Panc1 (cell line): ENCODE measurements around the gene IL17RB. TPM values are rescaled to one million over a fixed set of nuclear protein-coding genes. Genes with fewer than 3 reads are reported as not detected.

Experiments used
- ATAC-seq: fragments of 200-7000 bp; cut with Tn5 transposase; 2 replicates; pipeline ENCODE4 v1.9.1; 2020; ENCODE audit warnings: mild to moderate bottlenecking, moderate library complexity
- BruUV-seq: library from RNA; stranded (reverse); fragments of 400-500 nt; replicated peaks from 2 replicates; lab custom pipeline; 2021; lab: Mats Ljungman, UMichigan
- CTCF ChIA-PET: fragments of 300-600 bp; sonication (Branson Sonifier 250); formaldehyde crosslinking; loops from one replicate; lab custom pipeline; 2022; ENCODE audit warnings: antibody characterized with exemption; lab: Charles Lee
- POLR2A ChIA-PET: fragments of 300-600 bp; sonication (Branson Sonifier 250); formaldehyde crosslinking; loops from one replicate; lab custom pipeline; 2022; ENCODE audit warnings: antibody characterized with exemption; lab: Charles Lee
- DNase-seq: peaks from one replicate; pipeline ENCODE4 v3.0.0-alpha.2; 2010; ENCODE audit warnings: low read depth, low spot score
- H3K27ac ChIP-seq: 2 replicates; pipeline ENCODE4 v1.5.1; 2011; ENCODE audit warnings: mild to moderate bottlenecking, low read length, inconsistent platforms
- H3K27me3 ChIP-seq: fragments of 200-500 bp; sonication (Bioruptor generic); 2 replicates; pipeline ENCODE4 v1.6.0; 2014; ENCODE audit warnings: low read length, inconsistent platforms; ENCODE audit not compliant: control insufficient read depth, insufficient read depth
- H3K36me3 ChIP-seq: fragments of 200-500 bp; sonication (Bioruptor generic); 2 replicates; pipeline ENCODE4 v1.5.1; 2014; ENCODE audit warnings: inconsistent platforms, mild to moderate bottlenecking, low read length, moderate library complexity; ENCODE audit not compliant: control insufficient read depth, insufficient read depth
- H3K4me1 ChIP-seq: 2 replicates; pipeline ENCODE4 v1.5.1; 2011; ENCODE audit warnings: inconsistent platforms, mild to moderate bottlenecking, low read length, moderate library complexity; ENCODE audit not compliant: control insufficient read depth, insufficient read depth
- H3K4me3 ChIP-seq, 2 experiments: 2 replicates each; pipeline ENCODE4 v1.5.1; 2011 to 2012; ENCODE audit warnings: low read depth in 2 of 2, low read length in 2 of 2, mild to moderate bottlenecking in 2 of 2, inconsistent platforms in 1 of 2, moderate library complexity in 1 of 2
- H3K9me3 ChIP-seq: fragments of 200-500 bp; sonication (Bioruptor generic); 2 replicates; pipeline ENCODE4 v1.5.1; 2014; ENCODE audit warnings: low read depth, mild to moderate bottlenecking, inconsistent platforms, low read length, moderate library complexity; ENCODE audit not compliant: control insufficient read depth, insufficient read depth
- CTCF ChIP-seq: fragments of 450-650 bp; IDR thresholded peaks from 2 replicates; pipeline ENCODE4 v1.5.1; 2017; ENCODE audit warnings: mild to moderate bottlenecking
- POLR2AphosphoS5 ChIP-seq: IDR thresholded peaks from 2 replicates; pipeline ENCODE4 v1.6.1; 2012; ENCODE audit warnings: mild to moderate bottlenecking, low read depth, low read length, moderate library complexity
- REST ChIP-seq, 2 experiments: IDR thresholded peaks; 2 replicates each; pipeline ENCODE4 v1.6.1; 2011 to 2012; ENCODE audit warnings: low read depth in 2 of 2, control low read depth in 1 of 2, low read length in 1 of 2, mild to moderate bottlenecking in 1 of 2, moderate library complexity in 1 of 2; ENCODE audit not compliant: insufficient read depth in 1 of 2
- SIN3A ChIP-seq: IDR thresholded peaks from 2 replicates; pipeline ENCODE4 v1.6.1; 2012; ENCODE audit warnings: low read depth, mild to moderate bottlenecking, low read length, moderate library complexity, borderline replicate concordance; ENCODE audit not compliant: insufficient read depth
- TCF7L2 ChIP-seq: IDR thresholded peaks from 2 replicates; pipeline ENCODE4 v1.6.1; 2011; ENCODE audit warnings: mild to moderate bottlenecking, low read depth, low read length, inconsistent platforms
- in situ Hi-C: cut with HindIII; loops from 2 replicates; pipeline ENCODE4 v1.10.0; 2016; ENCODE audit warnings: low sequenced_read_pairs, low pct_unique_long_range_greater_than_20kb
- intact Hi-C: fragments of 100-400 bp; cut with micrococcal nuclease; formaldehyde crosslinking; loops from one replicate; pipeline ENCODE4 v1.10.0; 2022; ENCODE audit not compliant: unreplicated experiment
- total RNA-seq: library from RNA; stranded (reverse); gene quantifications from one replicate; pipeline ENCODE4 v1.2.1, GENCODE V29; 2021; ENCODE audit not compliant: unreplicated experiment

Gene IL17RB
- total RNA-seq, 1 experiment from 2014 or later, result 15.9 TPM

- H3K9me3 ChIP-seq, result no peaks in the 10 kb centered on the region
- peaks cover 14% of the 10 kb centered on the region for H3K4me1 ChIP-seq
- H3K4me3 ChIP-seq, result no peak overlapping the region
- BruUV-seq, result no TSS peak
- TF ChIP-seq TCF7L2, result no peak
- H3K27ac ChIP-seq, result no peak overlapping the region
- no peaks in the 10 kb centered on the region for H3K27me3 ChIP-seq
- intact Hi-C loops, result no loop called here
- H3K36me3 ChIP-seq, result no peaks in the 10 kb centered on the region
- in situ Hi-C loops, result no loop called here
- no peak for ATAC-seq
- CTCF ChIA-PET, result no interaction called here
- no peak for DNase-seq
- POLR2A ChIA-PET, result no interaction called here
Measured at GRCh38 chr3:53849916-53850315, 3.5 kb downstream of the IL17RB start.

- Histone ChIP-seq H3K36me3 (no peaks in the 10 kb centered on the region), H3K27ac (no peak overlapping the region), H3K4me1 (peaks cover 12% of the 10 kb centered on the region; the same call in 1 of the 2 replicates), H3K4me3 (no peak overlapping the region), H3K9me3 (no peaks in the 10 kb centered on the region), H3K27me3 (no peaks in the 10 kb centered on the region)
- no peak for DNase-seq
- in situ Hi-C loops, result no loop called here
- no peak for ATAC-seq
- POLR2A ChIA-PET, result no interaction called here
- CTCF ChIA-PET, result no interaction called here
- BruUV-seq, result no TSS peak
- intact Hi-C loops, result no loop called here
- TF ChIP-seq CTCF (no peak), REST (IDR thresholded peaks at IDR 0.05; ENCODE audit: insufficient read depth in 1 of 2, low read depth in 2 of 2, low read length in 1 of 2) (no peak), SIN3A (no peak), TCF7L2 (no peak), POLR2AphosphoS5 (no peak)
Measured at GRCh38 chr3:53850895-53851294, 4.5 kb downstream of the IL17RB start.

GRCh38 chr3:53856964-53857363 is 10.6 kb downstream of the IL17RB start:
- POLR2A ChIA-PET, result no interaction called here
- H3K27ac ChIP-seq, result no peak overlapping the region
- no TSS peak for BruUV-seq
- CTCF ChIA-PET, result no interaction called here
- no peak for DNase-seq
- in situ Hi-C loops (no loop called here), intact Hi-C loops (no loop called here)
- H3K4me1 ChIP-seq, result no peaks in the 10 kb centered on the region
- no peaks in the 10 kb centered on the region for H3K9me3 ChIP-seq
- H3K36me3 ChIP-seq, result peaks cover 8% of the 10 kb centered on the region; the same call in 1 of the 2 replicates
- no peak for ATAC-seq
- TF ChIP-seq TCF7L2, result no peak
- no peak for TF ChIP-seq POLR2AphosphoS5
- TF ChIP-seq REST (IDR thresholded peaks at IDR 0.05; ENCODE audit: insufficient read depth in 1 of 2, low read depth in 2 of 2, low read length in 1 of 2), result no peak
- TF ChIP-seq CTCF, result no peak
- no peak for TF ChIP-seq SIN3A
- no peaks in the 10 kb centered on the region for H3K27me3 ChIP-seq
- H3K4me3 ChIP-seq, result no peak overlapping the region
